NCI-H187 (cell line): Measurements from ENCODE around the gene RCOR3.
"Not testable (repeated sequence)": the region's sequence is repeated elsewhere in the genome, so short reads cannot be mapped to it uniquely, and the experiment has no call there.

Experiments used
- DNase-seq, 2 experiments: peaks; one replicate each; lab custom pipeline; 2025; lab: John Stamatoyannopoulos, UW

Gene RCOR3

DNA sequence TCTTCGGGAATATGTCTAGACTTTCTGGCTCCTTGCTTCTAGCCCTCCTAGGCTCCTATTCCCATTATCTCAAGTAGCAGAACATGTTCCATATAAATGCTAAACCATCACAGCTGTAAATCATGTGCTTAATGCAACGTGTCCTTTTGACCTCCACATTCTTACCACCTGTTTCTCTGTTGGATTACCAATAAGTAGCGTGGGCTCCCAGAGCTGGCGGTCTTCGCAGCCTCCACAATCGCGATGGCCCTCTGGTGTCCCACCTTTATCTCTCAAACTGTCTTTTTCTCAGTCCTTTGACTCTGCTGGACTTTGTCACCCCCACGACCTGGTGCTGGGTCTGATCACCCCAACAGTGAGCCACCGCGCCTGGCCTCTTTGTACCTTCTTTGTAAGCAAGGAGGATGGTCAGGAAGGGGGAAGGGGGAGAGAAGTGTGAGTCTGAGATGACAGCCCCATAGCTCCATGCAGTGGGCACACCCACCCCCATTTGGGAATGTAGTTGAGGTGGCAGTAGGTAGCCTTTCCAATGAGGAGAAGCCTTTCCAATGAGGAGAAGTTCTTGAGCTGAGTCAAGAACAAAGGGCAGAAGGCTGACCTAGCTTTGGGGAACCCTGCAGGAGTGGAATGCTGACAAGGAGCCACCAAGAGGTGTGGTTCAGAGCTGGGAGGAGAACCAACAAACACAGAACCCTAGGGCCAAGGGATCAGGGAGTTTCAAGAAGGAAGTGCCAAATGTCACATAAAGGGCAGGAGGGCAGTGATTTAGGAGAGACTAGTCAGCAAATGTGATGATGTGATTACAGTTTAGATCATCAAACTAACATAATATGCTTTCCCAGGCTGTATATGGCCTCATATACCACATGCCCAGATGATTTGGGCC is 81.7 kb downstream of the RCOR3 start:
- DNase-seq = no peak

DNA sequence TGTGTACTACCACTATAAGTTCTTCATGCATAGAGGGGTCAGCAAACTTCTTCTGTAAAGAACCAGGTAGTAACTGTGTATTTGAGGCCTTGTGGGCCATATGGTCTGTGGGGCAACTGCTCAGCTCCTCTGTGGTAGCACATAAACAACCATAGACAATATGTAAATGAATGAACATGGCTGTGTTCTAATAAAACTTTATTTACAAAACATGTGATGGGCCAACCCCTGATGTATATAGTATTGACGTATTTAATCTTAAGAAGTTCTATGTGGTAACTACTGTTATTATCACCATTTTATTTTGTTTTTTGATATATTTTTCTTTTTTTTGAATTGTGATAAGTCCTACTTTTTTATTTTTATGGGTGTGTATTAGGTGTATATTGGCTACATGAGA is 82.8 kb downstream of the RCOR3 start:
- no peak for DNase-seq

DNA sequence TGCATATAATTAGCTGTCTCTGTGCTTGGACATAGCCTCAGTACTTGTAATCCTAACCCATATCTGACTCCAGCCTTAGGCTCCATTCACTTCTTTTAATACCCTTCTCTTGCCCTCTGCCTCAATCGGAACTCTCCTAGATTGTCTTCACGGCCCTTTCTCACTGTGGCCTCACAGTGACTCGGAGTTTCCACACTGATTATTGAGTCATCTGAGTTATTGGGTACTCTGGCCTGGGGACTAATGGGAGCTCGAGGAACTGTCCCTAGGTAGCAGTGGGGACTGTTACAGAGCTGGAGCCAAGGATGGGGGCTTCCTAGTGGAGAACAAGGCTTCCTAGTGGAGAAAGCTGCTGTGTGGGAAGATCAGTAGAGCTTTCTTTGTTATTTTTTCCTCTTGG is 84.4 kb downstream of the RCOR3 start:
- no peak for DNase-seq

DNA sequence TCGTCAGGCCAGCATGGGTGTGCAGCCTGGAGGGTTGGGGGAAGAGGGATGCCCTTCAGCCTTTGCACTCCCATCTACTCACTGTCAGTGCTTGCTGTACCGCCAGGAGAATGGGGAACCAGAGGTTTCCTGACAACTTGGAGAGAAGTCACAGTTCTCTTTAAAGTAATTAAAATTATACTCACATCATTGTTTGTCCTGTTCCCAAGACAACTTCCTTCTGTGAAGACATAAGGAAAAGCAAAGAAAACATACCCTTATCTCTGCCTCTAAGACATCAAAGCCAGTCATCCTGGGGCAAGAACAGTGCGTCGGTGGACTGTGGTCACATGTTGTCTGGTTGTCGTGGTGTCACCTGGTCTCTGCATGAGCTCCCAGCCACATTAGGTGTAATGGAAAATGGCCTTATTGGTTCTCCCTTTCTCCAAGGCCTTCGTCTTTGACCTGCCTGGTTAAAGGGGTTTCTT is 85.0 kb downstream of the RCOR3 start:
- DNase-seq = no peak

DNA sequence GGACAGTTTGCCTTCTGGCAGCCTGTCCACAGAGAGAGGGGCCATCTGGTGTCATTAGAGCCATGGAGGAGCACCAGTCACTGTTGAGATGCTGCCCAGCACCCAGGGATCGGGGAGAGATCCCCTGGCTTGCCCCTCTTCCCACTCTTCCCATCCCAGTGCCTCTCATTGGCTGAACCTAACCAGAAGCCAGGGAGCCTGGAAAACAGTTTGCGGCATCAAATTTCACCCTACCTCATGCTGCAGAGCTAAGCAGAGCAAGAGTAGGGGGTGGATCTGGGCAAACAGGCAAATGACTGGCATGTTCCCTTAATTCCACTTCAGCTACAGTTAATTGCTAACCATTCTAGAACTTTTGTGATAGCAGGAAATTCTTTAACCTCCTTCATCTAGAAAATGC is 86.6 kb downstream of the RCOR3 start:
- DNase-seq = peak in 1 of 2 experiments; percentile 2

DNA sequence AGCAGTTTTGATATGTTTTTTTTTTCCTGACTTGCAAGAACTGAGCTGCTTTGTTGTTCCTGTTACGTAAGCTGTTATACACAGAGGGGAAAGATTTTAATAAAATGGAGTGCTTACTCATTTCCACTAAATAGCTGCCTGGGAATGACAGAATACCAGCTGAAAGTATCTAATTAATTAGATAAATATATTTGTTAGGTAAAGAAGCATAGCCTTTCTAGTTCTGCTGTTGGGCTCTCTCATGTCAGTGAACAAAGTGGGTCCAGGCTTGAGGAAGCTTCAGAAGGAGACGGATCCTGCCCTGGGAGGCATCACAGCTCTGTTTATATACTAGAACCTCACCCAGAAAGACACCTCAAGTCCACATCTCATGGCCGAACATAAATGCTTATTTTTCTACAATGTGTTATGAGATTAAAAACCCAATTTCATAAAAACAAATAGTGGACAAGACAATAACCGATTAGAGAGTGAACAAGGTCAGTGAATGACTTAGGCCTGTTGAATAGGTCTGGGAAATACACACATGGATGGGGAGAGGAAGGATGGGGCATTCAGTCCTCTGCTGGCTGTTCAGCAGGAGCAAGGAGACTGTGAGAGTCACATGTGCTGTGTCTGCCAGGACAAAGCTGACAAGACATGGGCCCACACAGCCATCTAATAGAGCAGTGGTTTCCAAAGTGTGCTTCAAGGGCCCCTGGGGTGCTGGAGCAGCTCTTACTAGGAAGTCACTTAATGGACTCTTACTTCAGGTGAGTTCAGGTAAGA is 88.1 kb downstream of the RCOR3 start:
- DNase-seq = peak; percentile 71 to 74

DNA sequence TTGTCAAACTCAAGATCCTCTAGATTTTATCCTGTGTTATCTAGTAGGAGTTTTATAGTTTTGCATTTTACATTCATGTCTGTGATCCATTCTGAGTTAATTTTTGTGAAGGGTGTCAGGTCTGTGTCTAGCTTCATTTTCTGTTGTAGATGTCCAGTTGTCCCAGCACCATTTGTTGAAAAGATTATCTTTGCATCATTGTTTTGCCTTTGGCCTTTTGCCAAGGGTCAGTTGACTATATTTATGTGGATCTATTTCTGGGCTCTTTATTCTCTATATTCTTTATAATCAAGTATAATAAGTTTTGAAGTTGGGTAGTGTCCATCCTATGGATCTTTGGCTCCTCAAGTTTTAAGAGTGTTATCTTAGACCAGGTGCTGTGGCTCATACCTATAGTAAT is 89.4 kb downstream of the RCOR3 start:
- no peak for DNase-seq

DNA sequence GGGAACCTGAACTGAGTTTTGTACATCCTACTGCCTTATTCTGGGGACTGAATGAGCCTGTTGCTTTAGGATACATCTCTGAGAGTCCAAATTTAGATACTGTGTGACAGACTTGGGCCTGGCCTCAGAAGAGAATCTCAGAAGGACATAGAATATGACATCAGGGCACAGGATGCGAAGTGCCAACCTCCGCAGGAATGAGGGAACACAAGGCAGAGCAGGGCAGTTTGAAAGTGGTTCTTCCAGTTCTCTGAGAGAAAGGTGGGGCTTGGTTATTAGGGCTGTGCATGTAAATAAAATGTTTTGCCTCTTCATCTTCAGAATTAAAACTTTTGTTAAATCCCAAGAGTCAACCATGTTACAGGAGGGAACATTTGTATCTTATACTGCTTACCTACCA is 90.6 kb downstream of the RCOR3 start:
- DNase-seq = no peak

DNA sequence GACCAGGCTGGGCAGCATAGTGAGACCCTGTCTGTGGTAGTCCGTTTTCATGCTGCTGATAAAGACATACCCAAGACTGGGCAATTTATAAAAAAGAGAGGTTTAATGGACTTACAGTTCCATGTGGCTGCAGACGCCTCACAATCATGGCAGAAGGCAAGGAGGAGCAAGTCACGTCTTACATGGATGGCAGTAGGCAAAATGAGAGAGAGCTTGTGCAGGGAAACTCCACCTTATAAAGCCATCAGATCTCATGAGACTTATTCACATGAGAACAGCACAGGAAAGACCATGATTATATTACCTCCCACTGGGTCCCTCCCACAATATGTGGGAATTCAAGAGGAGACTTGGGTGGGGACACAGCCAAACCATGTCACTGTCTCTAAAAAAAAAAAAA is 92.9 kb downstream of the RCOR3 start:
- not testable (repeated sequence) for DNase-seq

DNA sequence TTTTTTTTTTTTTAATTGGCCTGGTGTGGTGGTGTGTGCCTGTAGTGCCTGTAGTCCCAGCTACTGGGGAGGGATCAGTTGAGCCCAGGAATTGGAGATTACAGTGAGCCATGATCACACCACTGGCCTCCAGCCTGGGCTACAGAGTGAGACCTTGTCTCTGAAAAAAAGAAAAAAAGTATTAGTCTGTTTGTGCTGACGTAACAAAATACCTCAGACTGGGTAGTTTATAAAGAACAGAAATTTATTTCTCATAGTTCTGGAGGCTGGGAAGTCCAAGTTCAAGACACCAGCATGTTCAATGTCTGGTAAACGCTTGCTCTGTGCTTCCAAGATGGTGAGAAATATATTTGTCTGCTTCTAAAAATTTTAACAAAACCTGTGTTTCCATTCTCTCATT is 93.3 kb downstream of the RCOR3 start:
- no peak for DNase-seq

DNA sequence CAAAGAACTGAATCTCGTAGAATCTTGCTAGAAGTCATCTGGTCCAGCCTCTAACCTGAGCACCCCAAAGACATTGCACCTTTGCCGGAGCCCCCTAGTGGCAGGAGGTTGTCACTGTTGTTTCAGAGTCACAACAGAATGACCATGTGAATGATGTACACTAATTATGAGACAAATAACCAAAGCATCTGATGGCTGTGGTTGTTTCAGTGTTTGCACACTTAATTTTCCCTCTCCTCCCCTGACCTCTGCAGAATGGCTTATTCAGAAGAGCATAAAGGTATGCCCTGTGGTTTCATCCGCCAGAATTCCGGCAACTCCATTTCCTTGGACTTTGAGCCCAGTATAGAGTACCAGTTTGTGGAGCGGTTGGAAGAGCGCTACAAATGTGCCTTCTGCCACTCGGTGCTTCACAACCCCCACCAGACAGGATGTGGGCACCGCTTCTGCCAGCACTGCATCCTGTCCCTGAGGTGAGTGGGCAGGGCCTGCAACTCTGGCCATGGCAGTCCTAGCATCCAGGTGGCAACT is 93.9 kb downstream of the RCOR3 start:
- no peak for DNase-seq

DNA sequence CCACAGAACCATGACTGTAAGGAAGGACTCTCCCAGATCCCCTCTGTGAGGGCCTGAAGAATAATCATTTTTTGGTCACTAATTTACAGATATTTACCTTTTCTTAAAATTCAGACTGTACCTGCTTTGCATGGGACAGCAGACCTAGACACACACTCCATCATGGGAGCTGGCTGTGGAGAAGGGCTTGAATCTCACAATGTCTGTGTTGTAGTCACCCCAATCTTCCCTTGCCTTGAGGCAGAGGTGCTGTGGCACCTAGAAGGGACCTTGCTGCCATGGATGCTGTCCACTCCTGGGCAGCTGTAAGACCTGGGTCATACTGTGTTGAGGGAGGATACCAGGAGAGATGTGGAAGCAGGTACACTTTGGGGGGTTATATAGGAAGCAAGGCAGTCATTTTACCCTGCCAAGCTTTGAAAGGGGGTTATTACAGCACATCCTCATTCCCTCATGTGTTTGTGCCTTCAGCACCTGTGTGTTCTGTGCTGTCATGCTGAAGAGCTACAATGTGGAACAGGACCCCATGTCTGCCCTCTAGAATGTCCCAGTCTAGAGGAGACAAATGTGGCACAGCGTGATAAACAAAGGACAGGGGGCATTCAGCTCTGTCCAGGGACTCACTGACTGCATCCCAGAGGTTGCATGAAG is 94.5 kb downstream of the RCOR3 start:
- no peak for DNase-seq

DNA sequence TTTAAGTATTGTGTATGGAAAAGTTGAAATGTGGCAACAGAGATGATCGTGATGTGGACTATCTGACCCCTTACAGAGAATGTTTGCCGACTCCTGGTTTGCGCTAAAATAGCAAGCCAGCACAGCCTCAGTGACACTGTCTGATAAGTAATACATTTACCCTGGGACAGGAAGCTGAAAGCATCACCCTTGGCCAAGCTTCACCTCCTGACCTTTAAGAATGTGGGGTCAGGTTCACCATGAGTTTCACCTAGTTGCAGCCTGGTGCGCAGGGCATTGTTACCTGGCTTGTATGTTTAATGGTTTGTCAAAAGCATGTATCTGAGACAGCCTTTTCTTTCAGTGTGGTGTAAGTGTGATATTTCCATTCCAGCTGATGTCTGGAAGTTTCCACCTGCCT is 96.7 kb downstream of the RCOR3 start:
- DNase-seq = no peak

DNA sequence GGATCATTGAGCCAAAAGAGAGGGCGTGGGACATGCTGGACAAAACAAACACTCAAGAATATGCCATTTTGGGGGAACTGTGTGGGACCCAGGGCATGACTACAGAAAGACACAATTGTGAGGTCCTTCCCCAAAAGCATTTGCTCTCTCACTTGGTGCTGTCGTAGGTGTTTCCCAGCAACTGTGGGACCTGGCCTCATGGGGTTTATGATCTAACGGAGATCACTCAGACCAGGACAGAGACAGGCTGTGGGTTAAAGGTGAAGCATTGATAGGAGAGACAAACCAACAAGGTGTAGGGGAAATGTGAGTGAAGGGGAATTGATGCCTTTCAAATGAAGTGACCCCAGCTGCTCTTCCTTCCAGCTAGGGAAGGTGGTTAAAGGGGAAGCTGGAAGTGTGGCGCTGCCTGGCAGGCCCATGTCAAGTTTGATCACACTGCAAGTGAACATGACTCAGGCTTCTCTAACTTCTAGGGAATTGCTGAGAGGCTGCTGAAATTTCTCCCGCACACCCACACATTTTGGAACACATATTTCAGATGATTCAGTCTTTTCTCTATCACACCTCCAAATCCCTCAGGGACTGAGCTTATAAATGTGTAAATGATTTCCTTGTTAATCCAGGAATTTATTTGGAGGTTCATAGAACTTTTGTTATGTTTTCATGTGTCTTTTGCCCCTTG is 97.7 kb downstream of the RCOR3 start:
- no peak for DNase-seq

DNA sequence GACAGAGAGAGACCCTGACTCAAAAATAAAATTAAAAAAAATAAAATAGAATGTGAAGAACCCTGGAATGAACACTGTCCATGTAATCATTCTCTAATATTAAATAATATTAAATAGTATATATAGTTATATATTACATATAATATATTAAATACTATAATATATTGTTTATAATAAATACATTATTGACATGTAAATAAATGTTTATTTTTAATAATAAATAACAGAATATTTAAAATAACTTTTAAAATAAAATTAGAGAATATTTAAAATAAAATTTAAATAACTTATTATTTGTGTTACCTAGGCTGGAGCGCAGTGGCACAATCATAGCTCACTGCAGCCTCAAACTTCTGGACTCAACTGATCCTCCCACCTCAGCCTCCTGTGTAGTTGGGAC is 99.5 kb downstream of the RCOR3 start:
- DNase-seq = no peak

DNA sequence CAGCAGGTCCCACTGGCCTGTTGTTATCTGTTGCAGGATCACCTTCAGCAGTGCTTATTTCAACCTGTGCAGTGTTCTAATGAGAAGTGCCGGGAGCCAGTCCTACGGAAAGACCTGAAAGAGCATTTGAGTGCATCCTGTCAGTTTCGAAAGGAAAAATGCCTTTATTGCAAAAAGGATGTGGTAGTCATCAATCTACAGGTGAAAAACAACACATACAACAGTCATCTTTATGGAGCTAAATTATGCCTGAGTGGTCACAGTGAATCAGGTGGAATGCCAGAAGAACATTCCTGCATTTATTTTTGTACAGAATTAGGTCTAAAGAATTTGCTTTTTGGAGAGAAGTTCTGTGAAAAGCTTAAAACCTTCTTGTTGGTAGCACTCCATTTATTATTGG is 100.7 kb downstream of the RCOR3 start:
- no peak for DNase-seq

DNA sequence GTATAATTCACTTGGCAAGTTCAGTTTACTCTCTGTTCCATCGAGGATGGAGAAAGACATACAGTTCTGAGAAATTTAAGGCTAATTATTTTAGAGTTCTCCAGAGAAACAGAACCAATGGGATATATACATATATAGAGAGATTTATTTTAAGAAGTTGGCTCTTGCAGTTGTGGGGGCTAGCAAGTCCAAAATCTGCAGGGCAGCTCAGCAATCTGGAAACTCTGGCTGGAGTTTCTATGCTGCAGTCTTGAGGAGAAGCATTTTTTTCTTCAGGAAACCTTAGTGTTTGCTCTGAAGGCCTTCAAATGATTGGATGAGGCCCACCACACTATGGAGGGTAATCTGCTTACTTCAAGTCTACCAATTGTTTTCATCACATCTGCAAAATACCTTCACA is 102.0 kb downstream of the RCOR3 start:
- DNase-seq = no peak
